ENCODE measurements around the gene BTG1. TPM values are rescaled to one million over a fixed set of nuclear protein-coding genes. Genes with fewer than 3 reads are reported as not detected.

BTG1 gene
- total RNA-seq, result 100 to 1,000 TPM in 1 of 4 donors, 10 to 100 TPM in 3; 28.3 to 111 (median 78.1) TPM

GRCh38 chr12:92145731-92146496 is at the start of gene BTG1:
TSS of gene BTG1 (minus strand) at chr12:92145846. CDS start at chr12:92145535, 311 bp downstream.
- peak; percentile 100 for TF ChIP-seq POLR2AphosphoS5 (IDR thresholded peaks at IDR 0.05)
- TF ChIP-seq POLR2A (IDR thresholded peaks at IDR 0.05), result peak; percentile 99
- TF ChIP-seq EP300 (IDR thresholded peaks at IDR 0.05; ENCODE audit: low read depth), result no peak
- no peak for TF ChIP-seq CTCF (IDR thresholded peaks at IDR 0.05)
- Histone ChIP-seq H3K27ac (peak within 1 kb of the TSS; percentile 98 to 100 (median 99)), H3K27me3 (no peaks in the 10 kb centered on the region), H3K4me3 (peak within 1 kb of the TSS; percentile 74 to 98 (median 96)), H3K4me1 (peaks cover 0 to 30% (median 2%) of the 10 kb centered on the region in 4 donors), H3K36me3 (peaks cover 0 to 20% (median 4%) of the 10 kb centered on the region in 4 donors), H3K9me3 (no peaks in the 10 kb centered on the region)
- 0% methylated on average over 61 of the region's 61 CpGs; no CpG with 5 or more reads in 1 of the 2 donors for WGBS, 2 donors (ENCODE audit: low coverage in 1 of 2)
- intact Hi-C loops (cut with DNase I; ENCODE audit: low total_unique reads), result loop anchor here (10.0 kb wide), 2 partner anchors 99 to 111 kb away; no protein-coding TSS in a partner anchor
- in situ Hi-C loops (cut with MboI; ENCODE audit: low pct_ligation_motif_present in 1 of 4, low pct_unique_long_range_greater_than_20kb in 1 of 4, low sequenced_read_pairs in 3 of 4), result loop anchor here (5.0 to 25.0 kb wide), 6 partner anchors 334 to 761 kb away; no protein-coding TSS in a partner anchor
- peak; percentile 100 for DNase-seq

- Histone ChIP-seq H3K36me3 (no peaks in the 10 kb centered on the region), H3K4me1 (peaks cover 0 to 4% (median 0%) of the 10 kb centered on the region in 4 donors), H3K9me3 (no peaks in the 10 kb centered on the region), H3K27me3 (no peaks in the 10 kb centered on the region), H3K4me3 (no peak overlapping the region), H3K27ac (no peak overlapping the region)
- intact Hi-C loops (cut with DNase I; ENCODE audit: low total_unique reads), result no loop called here
- in situ Hi-C loops (cut with MboI; ENCODE audit: low pct_ligation_motif_present in 1 of 4, low pct_unique_long_range_greater_than_20kb in 1 of 4, low sequenced_read_pairs in 3 of 4), result no loop called here
- 93 to 100% methylated on average over 4 of the region's 4 CpGs for WGBS, 2 donors (ENCODE audit: low coverage in 1 of 2)
- DNase-seq, result no peak
- TF ChIP-seq POLR2A (IDR thresholded peaks at IDR 0.05) (no peak), POLR2AphosphoS5 (IDR thresholded peaks at IDR 0.05) (no peak), CTCF (IDR thresholded peaks at IDR 0.05) (no peak), EP300 (IDR thresholded peaks at IDR 0.05; ENCODE audit: low read depth) (no peak)
Observed at GRCh38 chr12:92194561-92194960, 48.9 kb upstream of the BTG1 start.

GRCh38 chr12:92193846-92194245 is 48.2 kb upstream of the BTG1 start:
- WGBS, 2 donors (ENCODE audit: low coverage in 1 of 2), result 87 to 98% methylated on average over 2 of the region's 2 CpGs
- TF ChIP-seq POLR2A (IDR thresholded peaks at IDR 0.05) (no peak), CTCF (IDR thresholded peaks at IDR 0.05) (no peak), POLR2AphosphoS5 (IDR thresholded peaks at IDR 0.05) (no peak), EP300 (IDR thresholded peaks at IDR 0.05; ENCODE audit: low read depth) (no peak)
- in situ Hi-C loops (cut with MboI; ENCODE audit: low pct_ligation_motif_present in 1 of 4, low pct_unique_long_range_greater_than_20kb in 1 of 4, low sequenced_read_pairs in 3 of 4), result no loop called here

GRCh38 chr12:92193063-92193462 is 47.4 kb upstream of the BTG1 start:
- Histone ChIP-seq H3K36me3 (no peaks in the 10 kb centered on the region), H3K27me3 (no peaks in the 10 kb centered on the region), H3K4me3 (no peak overlapping the region), H3K4me1 (peaks cover 0 to 4% (median 0%) of the 10 kb centered on the region in 4 donors), H3K9me3 (no peaks in the 10 kb centered on the region), H3K27ac (no peak overlapping the region)
- intact Hi-C loops (cut with DNase I; ENCODE audit: low total_unique reads) (no loop called here), in situ Hi-C loops (cut with MboI; ENCODE audit: low pct_ligation_motif_present in 1 of 4, low pct_unique_long_range_greater_than_20kb in 1 of 4, low sequenced_read_pairs in 3 of 4) (no loop called here)
- WGBS, 2 donors (ENCODE audit: low coverage in 1 of 2), result 73 to 77% methylated on average over 2 of the region's 2 CpGs
- no peak for DNase-seq
- TF ChIP-seq POLR2AphosphoS5 (IDR thresholded peaks at IDR 0.05) (no peak), POLR2A (IDR thresholded peaks at IDR 0.05) (no peak), EP300 (IDR thresholded peaks at IDR 0.05; ENCODE audit: low read depth) (no peak)

More at GRCh38 chr12:92193846-92194245, 48.2 kb upstream of the BTG1 start:
- Histone ChIP-seq H3K36me3 (no peaks in the 10 kb centered on the region), H3K4me3 (no peak overlapping the region), H3K27me3 (no peaks in the 10 kb centered on the region), H3K9me3 (no peaks in the 10 kb centered on the region), H3K4me1 (peaks cover 0 to 4% (median 0%) of the 10 kb centered on the region in 4 donors), H3K27ac (no peak overlapping the region)
- intact Hi-C loops (cut with DNase I; ENCODE audit: low total_unique reads), result no loop called here
- no peak for DNase-seq

Measured in transverse colon (tissue), 4 donors.